K562 (cell line): ENCODE results near the gene PLAAT4. TPM values are rescaled to one million over a fixed set of nuclear protein-coding genes. Genes with fewer than 3 reads are reported as not detected.

Experiments used
- ARNT ChIP-seq, 2 experiments: fragments of 450-650 bp; IDR thresholded peaks; 2 replicates each; pipeline ENCODE4 v1.6.1; 2016; ENCODE audit warnings: mild to moderate bottlenecking in 1 of 2
- BACH1 ChIP-seq: fragments of 200-800 bp; sonication (Bioruptor generic); IDR thresholded peaks from 2 replicates; pipeline ENCODE4 v1.6.1; 2016; ENCODE audit warnings: missing genetic modification characterization, missing compliant biosample characterization
- DDX20 ChIP-seq: fragments of 450-650 bp; IDR thresholded peaks from 2 replicates; pipeline ENCODE4 v1.6.1; 2016; ENCODE audit warnings: missing genetic modification characterization, low read depth, mild to moderate bottlenecking, missing compliant biosample characterization, moderate library complexity
- ELK3 ChIP-seq: fragments of 450-650 bp; formaldehyde crosslinking; IDR thresholded peaks from 2 replicates; pipeline ENCODE4 v1.4.0; 2020; ENCODE audit warnings: mild to moderate bottlenecking
- EWSR1 ChIP-seq: fragments of 450-650 bp; IDR thresholded peaks from 2 replicates; pipeline ENCODE4 v1.6.1; 2018; ENCODE audit warnings: borderline replicate concordance, mild to moderate bottlenecking, low read depth, moderate library complexity; ENCODE audit not compliant: partially characterized antibody
- GTF2A2 ChIP-seq: IDR thresholded peaks from 2 replicates; pipeline ENCODE4 v1.6.1; 2016; ENCODE audit warnings: mild to moderate bottlenecking, missing genetic modification characterization, missing compliant biosample characterization
- HMGN3 ChIP-seq: IDR thresholded peaks from 2 replicates; pipeline ENCODE4 v1.6.1; 2011; ENCODE audit warnings: borderline replicate concordance, low read depth, mild to moderate bottlenecking, mixed read lengths, low read length; ENCODE audit not compliant: insufficient read length; ENCODE audit errors: extremely low read depth
- JUND ChIP-seq, 2 experiments: IDR thresholded peaks; 2 replicates in 1 of 2; 3 replicates in 1 of 2; pipeline ENCODE4 v1.6.1; 2011; ENCODE audit warnings: borderline replicate concordance in 2 of 2, low read depth in 2 of 2, low read length in 2 of 2, improper control_type of control experiment in 1 of 2, missing biosample characterization in 1 of 2, missing genetic modification characterization in 1 of 2, missing genetic modification reagents in 1 of 2
- KAT2B ChIP-seq: IDR thresholded peaks from one replicate; pipeline ENCODE4 v1.6.1; 2012; ENCODE audit warnings: low read depth, mild to moderate bottlenecking, control low read depth, inconsistent platforms, low read length, moderate library complexity
- KLF6 ChIP-seq: fragments of 250-450 bp; sonication (Bioruptor Pico); IDR thresholded peaks from 2 replicates; pipeline ENCODE4 v1.4.0; 2020; ENCODE audit warnings: mild to moderate bottlenecking, moderate library complexity, borderline replicate concordance
- MED1 ChIP-seq: sonication (generic); formaldehyde crosslinking; IDR thresholded peaks from 2 replicates; pipeline ENCODE4 v1.8.1; 2023; ENCODE audit warnings: missing genetic modification reagents, borderline replicate concordance
- NRF1 ChIP-seq, 2 experiments: fragments of 450-650 bp; IDR thresholded peaks in 1 of 2; conservative IDR thresholded peaks in 1 of 2; 2 replicates each; pipeline ENCODE4 v1.6.1; 2014; ENCODE audit warnings: mild to moderate bottlenecking in 2 of 2
- PCBP1 ChIP-seq: fragments of 200-400 bp; formaldehyde crosslinking; IDR thresholded peaks from 2 replicates; pipeline ENCODE4 v1.6.1; 2018; ENCODE audit warnings: mild to moderate bottlenecking, low read depth, low read length; ENCODE audit not compliant: poor library complexity, severe bottlenecking
- SRSF3 ChIP-seq: fragments of 200-400 bp; formaldehyde crosslinking; IDR thresholded peaks from 2 replicates; pipeline ENCODE4 v1.6.1; 2016; ENCODE audit warnings: mild to moderate bottlenecking, low read length, moderate library complexity; ENCODE audit not compliant: insufficient read depth
- ZNF165 ChIP-seq: fragments of 250-450 bp; sonication (Bioruptor Pico); IDR thresholded peaks from 2 replicates; pipeline ENCODE4 v1.4.0; 2020; ENCODE audit warnings: borderline replicate concordance
- ZNF280A ChIP-seq: fragments of 450-650 bp; IDR thresholded peaks from 2 replicates; pipeline ENCODE4 v1.6.1; 2018; ENCODE audit warnings: mild to moderate bottlenecking, low read depth; ENCODE audit not compliant: partially characterized antibody
- polyA plus RNA-seq, 8 experiments: library from polyadenylated mRNA; depleted of rRNA in 4 of 8; stranded (reverse) in 5 of 8; unstranded in 3 of 8; fragments of >200 nt; fragmentation: Nextera tagmentation in 2 of 8; fragmentation: Illumina TruSeq in 1 of 8; extraction: Ambion mirVana in 2 of 8; extraction: Trizol in 1 of 8; gene quantifications; 2 replicates each; pipeline versions ENCODE4 v1.2.1 to v1.2.3, GENCODE V29; 2011 to 2014; ENCODE audit warnings: inconsistent platforms in 1 of 8, missing spikeins in 1 of 8
- total RNA-seq, 7 experiments: library from RNA; depleted of rRNA in 6 of 7; stranded (reverse); fragments of >200 nt in 6 of 7; fragmentation: Illumina TruSeq in 2 of 7; extraction: Trizol in 2 of 7; gene quantifications; 2 replicates each; pipeline versions ENCODE4 v1.2.1 to v1.2.3, GENCODE V29; 2011 to 2021; ENCODE audit warnings: low replicate concordance in 1 of 7
- TF ChIP-seq, protein P1 (sequence below): fragments of 250-450 bp; sonication (Bioruptor Pico); IDR thresholded peaks from 2 replicates; pipeline ENCODE4 v1.8.0; 2021; ENCODE audit warnings: moderate library complexity, mild to moderate bottlenecking, inconsistent platforms
- TF ChIP-seq, protein P2 (sequence below), 2 experiments: IDR thresholded peaks; 2 replicates each; pipeline ENCODE4 v1.6.1; 2011; ENCODE audit warnings: borderline replicate concordance in 1 of 2, control low read depth in 1 of 2, low read depth in 1 of 2, low read length in 1 of 2, mild to moderate bottlenecking in 1 of 2, mixed read lengths in 1 of 2, moderate library complexity in 1 of 2; ENCODE audit not compliant: insufficient read depth in 1 of 2, insufficient read length in 1 of 2, poor library complexity in 1 of 2, severe bottlenecking in 1 of 2; ENCODE audit errors: extremely low read depth in 1 of 2

PLAAT4 gene
- total and polyA plus RNA-seq, 9 of the 15 experiments (the other 6 are each of a cell fraction or from before 2014, with no cell fraction given) = 0.54 to 3.0 (median 1.3) TPM; not detected in 1

DNA sequence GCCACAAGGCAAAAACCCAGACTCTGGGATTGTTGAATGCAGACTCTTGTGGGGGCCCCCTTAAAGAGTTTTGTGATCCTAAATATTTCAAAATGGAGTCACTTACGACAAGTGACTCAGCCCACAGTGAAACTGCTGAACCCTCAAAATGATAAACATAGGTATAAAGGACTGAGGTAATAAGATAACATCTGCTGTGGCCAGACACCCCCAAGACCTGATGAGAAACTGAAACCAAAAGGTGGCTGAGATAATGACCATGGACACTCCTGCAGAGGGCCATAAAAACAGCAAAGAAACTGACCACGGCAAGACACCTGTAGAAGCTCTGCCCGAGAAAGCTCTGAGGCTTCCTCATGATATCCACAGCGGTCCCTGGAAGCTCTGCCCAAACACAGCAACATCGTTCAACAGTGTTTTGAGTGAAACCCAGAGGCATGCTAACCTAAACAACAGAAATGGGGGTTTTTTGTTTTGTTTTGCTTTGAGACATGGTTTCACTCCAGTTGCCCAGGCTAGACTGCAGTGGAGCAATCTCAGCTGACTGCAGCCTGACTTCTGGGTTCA, 1.6 kb upstream of the PLAAT4 start (continued):
- TF ChIP-seq ZNF280A = no peak
- TF ChIP-seq ELK3 = peak; percentile 94
- no peak for TF ChIP-seq ARNT (IDR thresholded peaks at IDR 0.05)
- peak; percentile 99 for TF ChIP-seq BACH1 (tag)
- TF ChIP-seq JUND (IDR thresholded peaks at IDR 0.05; ENCODE audit: borderline replicate concordance, low read depth, low read length) = no peak
- peak; percentile 89; the same call in 2 of the 3 replicates for TF ChIP-seq JUND (tag; IDR thresholded peaks at IDR 0.05; ENCODE audit: borderline replicate concordance, low read depth, low read length)
- TF ChIP-seq GTF2A2 (tag) = peak; percentile 98
- TF ChIP-seq DDX20 (tag) = peak; percentile 98
- TF ChIP-seq NRF1 (conservative IDR thresholded peaks at IDR 0.05 in 1 of 2, IDR thresholded peaks at IDR 0.05 in 1 of 2) = no peak
- TF ChIP-seq MED1 (CRISPR knock-in tag) = no peak
- TF ChIP-seq KLF6 (CRISPR knock-in tag) = peak; percentile 99
- TF ChIP-seq ZNF165 (CRISPR knock-in tag) = peak; percentile 96
- TF ChIP-seq EWSR1 = no peak
- no peak for TF ChIP-seq PCBP1
- TF ChIP-seq, protein P1, sequence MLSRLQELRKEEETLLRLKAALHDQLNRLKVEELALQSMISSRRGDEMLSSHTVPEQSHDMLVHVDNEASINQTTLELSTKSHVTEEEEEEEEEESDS (CRISPR knock-in tag) = peak; percentile 72
- no peak for TF ChIP-seq KAT2B
- TF ChIP-seq, protein P2, sequence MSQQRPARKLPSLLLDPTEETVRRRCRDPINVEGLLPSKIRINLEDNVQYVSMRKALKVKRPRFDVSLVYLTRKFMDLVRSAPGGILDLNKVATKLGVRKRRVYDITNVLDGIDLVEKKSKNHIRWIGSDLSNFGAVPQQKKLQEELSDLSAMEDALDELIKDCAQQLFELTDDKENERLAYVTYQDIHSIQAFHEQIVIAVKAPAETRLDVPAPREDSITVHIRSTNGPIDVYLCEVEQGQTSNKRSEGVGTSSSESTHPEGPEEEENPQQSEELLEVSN (IDR thresholded peaks at IDR 0.05; ENCODE audit: borderline replicate concordance in 1 of 2, extremely low read depth in 1 of 2, insufficient read depth in 1 of 2, insufficient read length in 1 of 2, low read depth in 1 of 2, low read length in 1 of 2, poor library complexity in 1 of 2, severe bottlenecking in 1 of 2) = no peak
- no peak for TF ChIP-seq HMGN3
- no peak for TF ChIP-seq SRSF3
